ENCODE measurements around the gene SHISA9. TPM values are rescaled to one million over a fixed set of nuclear protein-coding genes. Genes with fewer than 3 reads are reported as not detected.

Gene SHISA9
- total and polyA plus RNA-seq, 5 experiments from 2014 or later: not detected

GRCh38 chr16:13070268-13070667 is 168.9 kb downstream of the SHISA9 start:
- ATAC-seq (no peak), DNase-seq (no peak)
- no peaks in the 10 kb centered on the region for H3K4me1 Mint-ChIP-seq
- no peak overlapping the region for H3K27ac Mint-ChIP-seq
- H3K4me3 Mint-ChIP-seq: no peak overlapping the region
- no peaks in the 10 kb centered on the region for H3K36me3 Mint-ChIP-seq
- peaks cover 3 to 33% (median 21%) of the 10 kb centered on the region in 5 donors for H3K27me3 Mint-ChIP-seq
- peaks cover 0 to 29% (median 8%) of the 10 kb centered on the region in 9 donors for H3K9me3 Mint-ChIP-seq
- POLR2A ChIA-PET: no interaction called here

GRCh38 chr16:13076878-13077277 is 175.5 kb downstream of the SHISA9 start:
- no peaks in the 10 kb centered on the region for H3K36me3 Mint-ChIP-seq
- H3K4me1 Mint-ChIP-seq: no peaks in the 10 kb centered on the region
- DNase-seq: no peak
- H3K9me3 Mint-ChIP-seq: peaks cover 0 to 16% (median 6%) of the 10 kb centered on the region in 9 donors
- H3K27me3 Mint-ChIP-seq: peaks cover 5 to 37% (median 19%) of the 10 kb centered on the region in 5 donors
- ATAC-seq: no peak
- POLR2A ChIA-PET: no interaction called here
- no peak overlapping the region for H3K27ac Mint-ChIP-seq
- no peak overlapping the region for H3K4me3 Mint-ChIP-seq

- POLR2A ChIA-PET: no interaction called here
- Mint-ChIP-seq H3K4me1 (no peaks in the 10 kb centered on the region), H3K9me3 (peaks cover 0 to 16% (median 5%) of the 10 kb centered on the region in 9 donors), H3K4me3 (no peak overlapping the region), H3K27me3 (peaks cover 5 to 33% (median 14%) of the 10 kb centered on the region in 5 donors), H3K36me3 (no peaks in the 10 kb centered on the region), H3K27ac (no peak overlapping the region)
- DNase-seq (no peak), ATAC-seq (no peak)
Observed at GRCh38 chr16:13077816-13078215, 176.4 kb downstream of the SHISA9 start.

- ATAC-seq (no peak), DNase-seq (no peak)
- peaks cover 2 to 22% (median 5%) of the 10 kb centered on the region in 5 donors for H3K27me3 Mint-ChIP-seq
- H3K36me3 Mint-ChIP-seq: no peaks in the 10 kb centered on the region
- H3K9me3 Mint-ChIP-seq: peaks cover 0 to 22% (median 2%) of the 10 kb centered on the region in 9 donors
- H3K27ac Mint-ChIP-seq: no peak overlapping the region
- POLR2A ChIA-PET: no interaction called here
- H3K4me3 Mint-ChIP-seq: no peak overlapping the region
- no peaks in the 10 kb centered on the region for H3K4me1 Mint-ChIP-seq
Observed at GRCh38 chr16:13080531-13080930, 179.1 kb downstream of the SHISA9 start.

- Mint-ChIP-seq H3K27me3 (peaks cover 0 to 17% (median 2%) of the 10 kb centered on the region in 5 donors), H3K27ac (no peak overlapping the region), H3K4me1 (no peaks in the 10 kb centered on the region), H3K4me3 (no peak overlapping the region), H3K36me3 (no peaks in the 10 kb centered on the region), H3K9me3 (peaks cover 0 to 24% (median 5%) of the 10 kb centered on the region in 9 donors)
- ATAC-seq (no peak), DNase-seq (no peak)
- POLR2A ChIA-PET: no interaction called here
Observed at GRCh38 chr16:13081825-13082331, 180.5 kb downstream of the SHISA9 start.

GRCh38 chr16:13083681-13084080 is 182.3 kb downstream of the SHISA9 start:
- POLR2A ChIA-PET: no interaction called here

GRCh38 chr16:13084331-13084730 is 182.9 kb downstream of the SHISA9 start:
- Mint-ChIP-seq H3K9me3 (peaks cover 0 to 23% (median 11%) of the 10 kb centered on the region in 9 donors), H3K36me3 (no peaks in the 10 kb centered on the region), H3K4me1 (no peaks in the 10 kb centered on the region), H3K27me3 (peaks cover 0 to 13% (median 0%) of the 10 kb centered on the region in 5 donors), H3K4me3 (no peak overlapping the region), H3K27ac (no peak overlapping the region)
- ATAC-seq (no peak), DNase-seq (no peak)
- POLR2A ChIA-PET: no interaction called here

More at GRCh38 chr16:13083681-13084080, 182.3 kb downstream of the SHISA9 start:
- no peaks in the 10 kb centered on the region for H3K36me3 Mint-ChIP-seq
- H3K27ac Mint-ChIP-seq: no peak overlapping the region
- H3K4me3 Mint-ChIP-seq: no peak overlapping the region
- no peaks in the 10 kb centered on the region for H3K4me1 Mint-ChIP-seq
- peaks cover 0 to 13% (median 0%) of the 10 kb centered on the region in 5 donors for H3K27me3 Mint-ChIP-seq
- ATAC-seq (no peak), DNase-seq (no peak)
- H3K9me3 Mint-ChIP-seq: peaks cover 0 to 23% (median 8%) of the 10 kb centered on the region in 9 donors

- Mint-ChIP-seq H3K27me3 (peaks cover 0 to 22% (median 4%) of the 10 kb centered on the region in 5 donors), H3K9me3 (peaks cover 0 to 55% (median 27%) of the 10 kb centered on the region in 9 donors), H3K27ac (no peak overlapping the region), H3K4me3 (no peak overlapping the region), H3K36me3 (peaks cover 0 to 17% (median 0%) of the 10 kb centered on the region in 3 donors), H3K4me1 (no peaks in the 10 kb centered on the region)
- ATAC-seq (no peak), DNase-seq (no peak)
- POLR2A ChIA-PET: no interaction called here
Observed at GRCh38 chr16:13093661-13094060, 192.3 kb downstream of the SHISA9 start.

- peaks cover 0 to 12% (median 0%) of the 10 kb centered on the region in 3 donors for H3K36me3 Mint-ChIP-seq
- H3K9me3 Mint-ChIP-seq: peaks cover 0 to 42% (median 19%) of the 10 kb centered on the region in 9 donors
- no peak overlapping the region for H3K4me3 Mint-ChIP-seq
- no peak for ATAC-seq
- POLR2A ChIA-PET: interaction anchor here (0.6 kb wide), 1 partner anchor 56 kb away, joined by 3 read pairs; no protein-coding TSS in a partner anchor
- H3K27ac Mint-ChIP-seq: no peak overlapping the region
- DNase-seq: no peak
- H3K27me3 Mint-ChIP-seq: peaks cover 0 to 23% (median 7%) of the 10 kb centered on the region in 5 donors
- H3K4me1 Mint-ChIP-seq: no peaks in the 10 kb centered on the region
Observed at GRCh38 chr16:13095061-13095460, 193.7 kb downstream of the SHISA9 start.

GRCh38 chr16:13098536-13098935 is 197.1 kb downstream of the SHISA9 start:
- Mint-ChIP-seq H3K4me3 (no peak overlapping the region), H3K27ac (no peak overlapping the region)

GRCh38 chr16:13099822-13100221 is 198.4 kb downstream of the SHISA9 start:
- Mint-ChIP-seq H3K9me3 (peaks cover 0 to 21% (median 2%) of the 10 kb centered on the region in 9 donors), H3K36me3 (no peaks in the 10 kb centered on the region), H3K27me3 (peaks cover 0 to 15% (median 6%) of the 10 kb centered on the region in 5 donors), H3K27ac (no peak overlapping the region), H3K4me1 (no peaks in the 10 kb centered on the region), H3K4me3 (no peak overlapping the region)
- POLR2A ChIA-PET: no interaction called here
- ATAC-seq: no peak
- no peak for DNase-seq

More at GRCh38 chr16:13098536-13098935, 197.1 kb downstream of the SHISA9 start:
- ATAC-seq (no peak), DNase-seq (no peak)
- POLR2A ChIA-PET: no interaction called here
- peaks cover 0 to 12% (median 2%) of the 10 kb centered on the region in 9 donors for H3K9me3 Mint-ChIP-seq
- H3K4me1 Mint-ChIP-seq: no peaks in the 10 kb centered on the region
- peaks cover 0 to 23% (median 6%) of the 10 kb centered on the region in 5 donors for H3K27me3 Mint-ChIP-seq
- H3K36me3 Mint-ChIP-seq: peaks cover 0 to 3% (median 0%) of the 10 kb centered on the region in 3 donors

- Mint-ChIP-seq H3K4me3 (no peak overlapping the region), H3K27ac (no peak overlapping the region), H3K36me3 (no peaks in the 10 kb centered on the region), H3K9me3 (peaks cover 0 to 21% (median 3%) of the 10 kb centered on the region in 9 donors), H3K27me3 (peaks cover 0 to 11% (median 5%) of the 10 kb centered on the region in 5 donors), H3K4me1 (no peaks in the 10 kb centered on the region)
- DNase-seq: no peak
- ATAC-seq: no peak
- POLR2A ChIA-PET: no interaction called here
Observed at GRCh38 chr16:13100970-13101369, 199.6 kb downstream of the SHISA9 start.

- POLR2A ChIA-PET: no interaction called here
- Mint-ChIP-seq H3K36me3 (no peaks in the 10 kb centered on the region), H3K27me3 (peaks cover 0 to 11% (median 5%) of the 10 kb centered on the region in 5 donors), H3K9me3 (peaks cover 0 to 21% (median 5%) of the 10 kb centered on the region in 9 donors), H3K4me3 (no peak overlapping the region), H3K4me1 (no peaks in the 10 kb centered on the region), H3K27ac (no peak overlapping the region)
- DNase-seq (no peak), ATAC-seq (no peak)
Observed at GRCh38 chr16:13101828-13102227, 200.4 kb downstream of the SHISA9 start.

GRCh38 chr16:13102401-13102800 is 201.0 kb downstream of the SHISA9 start:
- DNase-seq: no peak
- Mint-ChIP-seq H3K9me3 (peaks cover 0 to 21% (median 5%) of the 10 kb centered on the region in 9 donors), H3K36me3 (no peaks in the 10 kb centered on the region), H3K4me3 (no peak overlapping the region), H3K4me1 (no peaks in the 10 kb centered on the region), H3K27me3 (peaks cover 0 to 11% (median 5%) of the 10 kb centered on the region in 5 donors), H3K27ac (no peak overlapping the region)
- ATAC-seq: no peak
- POLR2A ChIA-PET: no interaction called here
